Ovary (tissue), 9 donors: ENCODE measurements around the gene AKAP6. TPM values are rescaled to one million over a fixed set of nuclear protein-coding genes. Genes with fewer than 3 reads are reported as not detected.

Experiments used
- DNase-seq, 5 donors: peaks; one replicate each; pipeline ENCODE4 v3.0.0-alpha.2; 2019 to 2020
- H3K27ac ChIP-seq, 2 donors: fragments of 200-600 bp; one replicate each; pipeline versions ENCODE4 v1.5.1 to v1.8.0; 2019 to 2022
- H3K27me3 ChIP-seq: fragments of 200-600 bp; one replicate; pipeline ENCODE4 v1.8.0; 2022
- H3K36me3 ChIP-seq: fragments of 200-600 bp; sonication (generic); one replicate; pipeline ENCODE4 v1.5.1; 2019
- H3K4me1 ChIP-seq: one replicate; pipeline ENCODE4 v1.8.1; 2013; ENCODE audit warnings: mild to moderate bottlenecking, moderate library complexity; ENCODE audit not compliant: insufficient read depth
- H3K4me3 ChIP-seq: fragments of 200-600 bp; sonication (generic); one replicate; pipeline ENCODE4 v1.5.1; 2017
- H3K9me3 ChIP-seq, 2 donors: fragments of 200-600 bp in 1 of 2; sonication (generic) in 1 of 2; one replicate each; pipeline versions ENCODE4 v1.5.1 to v1.8.1; 2013 to 2019; ENCODE audit warnings: mild to moderate bottlenecking in 1 of 2, moderate library complexity in 1 of 2
- EP300 ChIP-seq: sonication (generic); formaldehyde crosslinking; IDR thresholded peaks from one replicate; pipeline ENCODE4 v1.6.1; 2017; ENCODE audit warnings: antibody characterized with exemption
- POLR2A ChIP-seq: fragments of 450-650 bp; IDR thresholded peaks from one replicate; pipeline ENCODE4 v1.6.1; 2017; ENCODE audit warnings: antibody characterized with exemption, mild to moderate bottlenecking, moderate library complexity
- WGBS, 3 donors: extraction: QIAGEN DNeasy Blood & Tissue Kit in 1 of 3; methylation state at CpG; one replicate each; pipeline versions ENCODE4 v1.1.5 to v1.1.7; 2013 to 2017; 5-methylcytosine and 5-hydroxymethylcytosine counted together
- intact Hi-C, 4 donors: fragments of 100-400 bp; cut with DNase I; formaldehyde crosslinking; loops; one replicate each; pipeline versions ENCODE4 v1.11.0 to v1.15.1; 2022 to 2023
- polyA plus RNA-seq, 2 donors: library from polyadenylated mRNA; stranded (reverse); fragments of 200-250 nt in 1 of 2; fragments of 350-450 nt in 1 of 2; fragmentation: Illumina TruSeq in 1 of 2; extraction: RNeasy Lipid Tissue Mini Kit (QIAGEN cat#74804) in 1 of 2; gene quantifications; one replicate each; pipeline ENCODE4 v1.2.3, GENCODE V29; 2013 to 2014
- total RNA-seq, 7 donors: library from RNA; depleted of rRNA in 2 of 7; stranded (reverse); fragments of >200 nt in 2 of 7; fragmentation: NEBNext Ultra II Directional in 3 of 7; extraction: Animal tissue kit (Norgen Biotek cat#: 25700) in 3 of 7; gene quantifications; one replicate each; pipeline versions ENCODE4 v1.1.0 to v1.2.4, GENCODE V29; 2016 to 2023
- TF ChIP-seq, protein P1 (sequence below), 3 donors: fragments of 450-650 bp in 2 of 3; fragments of 200-600 bp in 1 of 3; IDR thresholded peaks; one replicate each; pipeline versions ENCODE4 v1.5.1 to v1.8.0; 2016 to 2022; ENCODE audit warnings: antibody characterized with exemption in 3 of 3, mild to moderate bottlenecking in 1 of 3
- donor health status: DM: no; HTN: no; CAD: no; lungs with moderate emphysema.
- donor health status: DM: no; HTN: no; CAD: no.
- donor health status: Bipolar disorder and iron deficiency.
- donor health status: DM: yes; HTN: yes; CAD: no.
- donor health status: DM: no; HTN: no; CAD: no.
- donor health status: DM: yes; HTN: yes; CAD: no.

AKAP6 gene
- total and polyA plus RNA-seq, 9 donors = 2.3 to 13.1 (median 6.9) TPM

DNA sequence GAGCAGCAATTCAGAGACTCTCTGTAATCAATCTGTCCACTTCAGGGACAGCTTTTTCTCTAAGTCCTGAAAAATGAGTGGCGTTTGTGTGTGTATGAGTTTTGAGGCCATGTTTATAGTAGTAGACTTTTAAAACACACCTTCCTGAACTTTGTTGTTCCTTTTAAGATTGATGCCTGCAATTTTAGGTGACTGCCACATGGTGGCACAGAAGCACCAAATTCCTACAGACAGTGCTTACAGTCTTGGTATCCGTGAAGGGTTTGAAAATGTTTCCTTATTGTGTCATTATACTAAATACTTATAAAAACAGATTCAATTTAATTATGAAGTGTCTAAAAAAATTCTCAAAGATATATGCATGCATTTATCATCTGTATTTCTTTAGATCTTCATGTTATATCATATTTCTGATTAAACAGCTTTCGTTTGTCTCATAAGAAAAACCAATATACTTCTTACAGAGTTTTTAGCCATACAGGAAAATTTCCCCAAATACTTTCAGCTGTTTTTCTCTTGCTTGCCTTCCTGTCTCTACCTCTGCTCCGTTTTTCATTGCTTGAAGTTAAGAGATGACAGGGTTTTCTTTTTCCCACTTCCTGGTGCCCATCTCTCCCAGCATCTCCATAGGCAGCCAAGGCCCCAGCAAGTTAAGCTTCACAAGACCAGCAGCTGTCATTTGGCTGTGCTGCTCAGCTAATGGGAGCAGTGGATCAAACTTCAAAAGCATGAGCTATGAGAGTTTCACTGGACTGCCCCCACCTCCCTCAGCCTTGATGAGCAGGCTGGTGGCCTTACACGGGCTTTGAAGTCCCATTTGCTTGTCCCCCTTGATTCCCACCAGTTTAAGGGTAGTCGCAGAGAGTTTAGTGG is 259.6 kb downstream of the AKAP6 start:
- no peak for DNase-seq
- Histone ChIP-seq H3K36me3 (no peaks in the 10 kb centered on the region), H3K9me3 (no peaks in the 10 kb centered on the region), H3K4me1 (no peaks in the 10 kb centered on the region), H3K27me3 (no peaks in the 10 kb centered on the region), H3K27ac (no peak overlapping the region), H3K4me3 (no peak overlapping the region)
- TF ChIP-seq, protein P1, sequence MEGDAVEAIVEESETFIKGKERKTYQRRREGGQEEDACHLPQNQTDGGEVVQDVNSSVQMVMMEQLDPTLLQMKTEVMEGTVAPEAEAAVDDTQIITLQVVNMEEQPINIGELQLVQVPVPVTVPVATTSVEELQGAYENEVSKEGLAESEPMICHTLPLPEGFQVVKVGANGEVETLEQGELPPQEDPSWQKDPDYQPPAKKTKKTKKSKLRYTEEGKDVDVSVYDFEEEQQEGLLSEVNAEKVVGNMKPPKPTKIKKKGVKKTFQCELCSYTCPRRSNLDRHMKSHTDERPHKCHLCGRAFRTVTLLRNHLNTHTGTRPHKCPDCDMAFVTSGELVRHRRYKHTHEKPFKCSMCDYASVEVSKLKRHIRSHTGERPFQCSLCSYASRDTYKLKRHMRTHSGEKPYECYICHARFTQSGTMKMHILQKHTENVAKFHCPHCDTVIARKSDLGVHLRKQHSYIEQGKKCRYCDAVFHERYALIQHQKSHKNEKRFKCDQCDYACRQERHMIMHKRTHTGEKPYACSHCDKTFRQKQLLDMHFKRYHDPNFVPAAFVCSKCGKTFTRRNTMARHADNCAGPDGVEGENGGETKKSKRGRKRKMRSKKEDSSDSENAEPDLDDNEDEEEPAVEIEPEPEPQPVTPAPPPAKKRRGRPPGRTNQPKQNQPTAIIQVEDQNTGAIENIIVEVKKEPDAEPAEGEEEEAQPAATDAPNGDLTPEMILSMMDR (IDR thresholded peaks at IDR 0.05) = no peak
- TF ChIP-seq POLR2A (no peak), EP300 (no peak)
- WGBS, 3 donors = 69 to 74% (median 71%) methylated on average over 6 of the region's 6 CpGs
- intact Hi-C loops = no loop called here

DNA sequence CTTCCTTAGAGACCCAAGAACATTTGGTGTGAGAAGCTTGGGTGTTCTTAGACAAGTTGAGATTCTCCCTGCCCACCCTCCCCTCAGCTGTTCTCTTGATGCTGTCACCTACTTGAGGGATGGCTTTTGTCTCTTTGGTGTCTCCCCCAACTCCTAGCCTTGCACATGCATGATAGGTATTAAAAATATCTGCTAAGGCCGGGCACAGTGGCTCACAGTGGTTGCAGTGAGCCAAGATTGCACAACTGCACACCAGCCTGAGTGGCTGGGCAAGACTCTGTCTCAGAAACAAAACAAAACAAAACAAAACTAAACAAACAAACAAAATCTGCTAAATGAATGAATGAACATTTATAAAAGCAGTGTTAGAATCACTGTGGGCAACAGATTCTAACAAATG is 261.1 kb downstream of the AKAP6 start:
- Histone ChIP-seq H3K9me3 (no peaks in the 10 kb centered on the region), H3K27ac (no peak overlapping the region), H3K36me3 (no peaks in the 10 kb centered on the region), H3K27me3 (no peaks in the 10 kb centered on the region), H3K4me3 (no peak overlapping the region), H3K4me1 (no peaks in the 10 kb centered on the region)
- intact Hi-C loops = no loop called here
- WGBS, 3 donors = 58 to 76% (median 63%) methylated on average over 1 of the region's 1 CpG
- TF ChIP-seq, protein P1 (IDR thresholded peaks at IDR 0.05) = no peak
- TF ChIP-seq EP300 (no peak), POLR2A (no peak)
- DNase-seq = no peak

GRCh38 chr14:32593290-32593942 is 264.3 kb downstream of the AKAP6 start:
- Histone ChIP-seq H3K9me3 (no peaks in the 10 kb centered on the region), H3K36me3 (no peaks in the 10 kb centered on the region), H3K4me3 (no peak overlapping the region), H3K27me3 (no peaks in the 10 kb centered on the region), H3K4me1 (no peaks in the 10 kb centered on the region), H3K27ac (no peak overlapping the region)
- intact Hi-C loops = no loop called here
- DNase-seq = no peak
- WGBS, 3 donors = 0 to 25% (median 21%) methylated on average over 1 of the region's 1 CpG
- TF ChIP-seq EP300 (no peak), POLR2A (no peak)
- TF ChIP-seq, protein P1 (IDR thresholded peaks at IDR 0.05) = no peak

DNA sequence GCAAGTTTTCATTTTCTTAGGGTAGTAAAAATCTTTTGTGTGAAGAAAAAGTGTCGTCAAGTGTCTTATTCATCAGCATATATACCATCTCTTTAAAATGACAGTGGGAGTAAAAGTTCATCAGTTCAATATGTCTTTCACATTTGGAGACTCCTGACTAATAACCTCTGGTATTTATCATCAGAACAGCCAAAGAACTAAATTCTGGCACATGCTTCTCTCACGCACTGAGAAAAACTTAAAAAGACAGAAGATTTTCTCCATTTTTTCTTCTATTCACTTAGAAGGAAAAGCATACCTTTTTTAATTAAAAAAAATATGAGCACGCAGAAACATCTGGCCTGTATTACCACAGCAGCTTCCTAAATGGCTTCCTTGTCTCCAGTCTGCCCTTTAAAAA is 265.7 kb downstream of the AKAP6 start:
- no peaks in the 10 kb centered on the region for H3K27me3 ChIP-seq
- H3K36me3 ChIP-seq = no peaks in the 10 kb centered on the region
- H3K9me3 ChIP-seq = no peaks in the 10 kb centered on the region
- intact Hi-C loops = no loop called here
- TF ChIP-seq, protein P1 (IDR thresholded peaks at IDR 0.05) = no peak
- TF ChIP-seq POLR2A = no peak
- TF ChIP-seq EP300 = no peak
- H3K27ac ChIP-seq = no peak overlapping the region
- WGBS, 3 donors = 39 to 54% (median 44%) methylated on average over 3 of the region's 3 CpGs
- H3K4me3 ChIP-seq = no peak overlapping the region
- no peaks in the 10 kb centered on the region for H3K4me1 ChIP-seq
- no peak for DNase-seq
